NB4 (cell line): Measurements from ENCODE around the gene NOMO2.
"Not testable (repeated sequence)": the region's sequence is repeated elsewhere in the genome, so short reads cannot be mapped to it uniquely, and the experiment has no call there.

Experiments
- CTCF ChIP-seq: IDR thresholded peaks from one replicate; pipeline ENCODE4 v1.5.1; 2012; ENCODE audit warnings: low read depth, low read length
- MAX ChIP-seq: IDR thresholded peaks from 2 replicates; pipeline ENCODE4 v1.6.1; 2011; ENCODE audit warnings: low read depth, low read length
- MYC ChIP-seq: IDR thresholded peaks from 2 replicates; pipeline ENCODE4 v1.6.1; 2011; ENCODE audit warnings: low read depth, low read length
- POLR2A ChIP-seq: IDR thresholded peaks from 2 replicates; pipeline ENCODE4 v1.6.1; 2011; ENCODE audit warnings: mild to moderate bottlenecking; ENCODE audit not compliant: insufficient read length; ENCODE audit errors: extremely low read depth

GRCh38 chr16:18560416-18561220, 1.3 kb downstream of the NOMO2 start:
- TF ChIP-seq POLR2A, CTCF, MAX, MYC: not testable (repeated sequence)
